GM12891 (cell line): ENCODE measurements around the gene PRR23E.

Source experiments
- POLR2A ChIP-seq: IDR thresholded peaks from 2 replicates; pipeline ENCODE4 v1.6.1; 2011; ENCODE audit warnings: low read depth, low read length, control low read depth
- TAF1 ChIP-seq: IDR thresholded peaks from 2 replicates; pipeline ENCODE4 v1.6.1; 2011; ENCODE audit warnings: low read depth, low read length, control low read depth

DNA sequence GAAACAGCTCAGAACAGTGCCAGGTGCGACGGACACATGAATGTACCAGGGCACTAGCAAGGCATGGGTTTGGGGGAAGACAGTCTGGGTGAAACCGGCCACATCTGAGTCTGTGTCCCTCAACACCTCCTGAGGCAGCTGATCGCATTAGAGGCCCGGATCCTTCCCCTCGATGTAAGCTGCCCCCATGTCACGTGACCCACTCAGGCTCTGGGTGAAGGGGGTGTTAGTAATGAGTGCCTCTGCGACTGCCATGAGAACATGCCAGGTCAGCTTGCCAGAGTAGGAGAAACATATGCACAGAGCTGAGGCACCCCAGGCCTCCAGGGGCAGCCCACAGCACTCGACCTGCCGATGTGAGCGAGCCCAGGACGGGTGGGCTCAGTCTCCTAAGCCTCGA is 29.7 kb downstream of the PRR23E start:
- TF ChIP-seq TAF1 = no peak
- TF ChIP-seq POLR2A = no peak
